Neuron (in vitro differentiated cells): ENCODE results near the gene CAPN10.

ENCODE experiments used
- H2AFZ ChIP-seq: one replicate; pipeline ENCODE4 v1.6.1; 2013; ENCODE audit warnings: low read depth, mild to moderate bottlenecking, inconsistent platforms, low read length, moderate library complexity
- H3K27me3 ChIP-seq: one replicate; pipeline ENCODE4 v1.6.1; 2013; ENCODE audit warnings: low read length; ENCODE audit not compliant: insufficient read depth
- H3K36me3 ChIP-seq: one replicate; pipeline ENCODE4 v1.6.1; 2013; ENCODE audit warnings: low read length; ENCODE audit not compliant: insufficient read depth
- H3K4me1 ChIP-seq: one replicate; pipeline ENCODE4 v1.6.1; 2013; ENCODE audit warnings: low read length; ENCODE audit not compliant: insufficient read depth
- H3K4me3 ChIP-seq: 2 replicates; pipeline ENCODE4 v1.5.1; 2013; ENCODE audit warnings: mild to moderate bottlenecking, low read length, moderate library complexity
- H3K9me3 ChIP-seq: one replicate; pipeline ENCODE4 v1.6.1; 2013; ENCODE audit warnings: low read length

Gene CAPN10

DNA sequence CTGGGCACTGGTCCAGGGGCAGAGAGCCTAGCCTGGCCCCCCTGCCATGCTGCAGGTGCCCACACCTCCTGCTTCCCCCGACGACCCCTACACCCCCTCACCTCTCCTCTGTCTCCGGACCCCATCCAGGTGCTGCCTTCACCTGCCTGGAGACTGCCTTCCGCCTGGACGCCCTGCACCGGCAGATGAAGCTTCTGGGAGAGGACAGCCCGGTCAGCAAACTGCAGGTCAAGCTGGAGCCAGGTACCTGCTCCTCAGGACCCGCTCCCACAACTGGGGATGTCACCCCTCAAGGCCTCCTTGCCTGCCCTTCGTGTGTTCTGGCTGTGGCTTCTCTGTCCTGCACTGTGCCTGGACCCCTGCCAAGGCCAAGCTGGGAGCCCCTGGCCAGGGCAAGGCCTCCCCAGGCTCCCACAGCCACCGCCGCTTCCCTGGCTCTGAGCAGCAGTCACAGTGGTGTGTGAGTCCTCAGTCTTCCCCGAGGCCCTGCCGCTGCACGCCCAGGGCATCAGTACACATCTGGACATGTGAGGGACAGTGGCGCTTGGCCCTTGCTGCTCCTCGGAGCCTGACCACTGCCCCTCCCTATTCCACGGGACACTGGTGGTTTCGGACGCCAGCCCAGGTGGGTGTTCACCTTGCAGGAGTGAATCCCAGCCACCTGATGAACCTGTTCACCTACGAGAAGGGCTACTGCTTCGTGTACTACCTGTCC is 12.0 kb upstream of the CAPN10 start:
- Histone ChIP-seq H2AFZ (no peak overlapping the region), H3K4me1 (peaks cover 2% of the 10 kb centered on the region), H3K9me3 (no peaks in the 10 kb centered on the region), H3K4me3 (no peak overlapping the region), H3K36me3 (peaks cover 28% of the 10 kb centered on the region), H3K27me3 (no peaks in the 10 kb centered on the region)

DNA sequence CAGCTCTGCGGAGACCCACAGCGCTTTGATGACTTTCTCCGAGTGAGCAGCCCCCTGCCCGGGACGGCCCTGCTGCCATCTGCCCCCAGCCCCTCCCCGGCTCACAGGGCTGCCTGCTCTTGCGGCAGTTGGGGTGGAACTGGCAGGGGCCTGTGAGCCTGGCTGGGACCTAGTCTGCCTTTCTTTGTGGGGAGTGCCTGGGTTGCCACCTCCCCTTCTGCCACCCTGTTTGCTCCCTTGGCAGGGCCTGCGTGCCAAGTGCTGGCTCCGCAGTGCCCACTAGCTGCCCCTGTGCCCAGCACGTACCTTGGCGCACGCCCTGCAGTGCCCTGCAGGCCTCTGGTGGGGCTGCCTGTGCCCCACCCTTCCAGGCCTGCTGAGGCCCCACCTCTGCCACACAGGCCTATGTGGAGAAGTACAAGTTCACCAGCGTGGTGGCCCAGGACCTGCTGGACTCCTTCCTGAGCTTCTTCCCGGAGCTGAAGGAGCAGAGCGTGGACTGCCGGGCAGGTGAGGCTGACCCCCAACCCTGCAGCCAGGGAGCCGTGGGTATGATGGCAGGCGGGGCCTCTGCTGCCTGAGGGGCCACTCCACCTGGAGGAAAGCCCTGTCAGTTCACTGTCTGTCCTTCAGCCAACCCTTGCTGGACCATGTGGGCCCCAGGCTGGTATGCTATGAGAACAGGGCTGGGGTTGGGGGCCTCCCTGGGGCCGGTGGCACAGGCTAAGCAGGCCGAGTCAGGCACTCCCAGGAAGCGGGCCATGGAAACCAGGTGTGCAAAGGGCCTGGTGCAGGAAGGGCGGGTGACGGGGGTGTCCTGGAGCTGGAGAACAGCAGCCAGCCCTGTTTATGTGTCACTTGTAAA is 11.2 kb upstream of the CAPN10 start:
- H2AFZ ChIP-seq: no peak overlapping the region
- H3K4me1 ChIP-seq: no peaks in the 10 kb centered on the region
- H3K4me3 ChIP-seq: no peak overlapping the region
- no peaks in the 10 kb centered on the region for H3K9me3 ChIP-seq
- peaks cover 28% of the 10 kb centered on the region for H3K36me3 ChIP-seq
- H3K27me3 ChIP-seq: no peaks in the 10 kb centered on the region

DNA sequence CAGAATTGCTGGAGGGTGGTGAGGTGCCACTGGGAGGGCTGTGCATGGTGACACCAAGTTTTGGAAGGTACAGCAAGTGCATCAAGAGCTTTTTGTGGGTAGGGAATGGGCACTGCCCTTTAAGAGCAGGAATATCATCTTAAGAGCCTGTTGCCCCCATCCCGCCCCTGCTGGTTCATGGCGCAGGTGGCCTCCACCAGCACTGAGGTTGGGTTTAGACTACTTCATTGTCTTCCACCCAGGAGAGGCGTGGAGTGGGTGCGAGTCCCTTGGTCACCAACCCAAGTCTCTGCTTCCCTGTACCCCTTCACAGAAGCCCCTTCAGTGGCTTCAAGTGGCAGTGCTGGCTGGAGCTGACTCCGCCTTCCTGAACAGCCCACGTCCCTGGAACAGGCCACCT is 10.5 kb upstream of the CAPN10 start:
- H2AFZ ChIP-seq: no peak overlapping the region
- no peaks in the 10 kb centered on the region for H3K4me1 ChIP-seq
- H3K36me3 ChIP-seq: peaks cover 28% of the 10 kb centered on the region
- no peaks in the 10 kb centered on the region for H3K9me3 ChIP-seq
- H3K4me3 ChIP-seq: no peak overlapping the region
- no peaks in the 10 kb centered on the region for H3K27me3 ChIP-seq

DNA sequence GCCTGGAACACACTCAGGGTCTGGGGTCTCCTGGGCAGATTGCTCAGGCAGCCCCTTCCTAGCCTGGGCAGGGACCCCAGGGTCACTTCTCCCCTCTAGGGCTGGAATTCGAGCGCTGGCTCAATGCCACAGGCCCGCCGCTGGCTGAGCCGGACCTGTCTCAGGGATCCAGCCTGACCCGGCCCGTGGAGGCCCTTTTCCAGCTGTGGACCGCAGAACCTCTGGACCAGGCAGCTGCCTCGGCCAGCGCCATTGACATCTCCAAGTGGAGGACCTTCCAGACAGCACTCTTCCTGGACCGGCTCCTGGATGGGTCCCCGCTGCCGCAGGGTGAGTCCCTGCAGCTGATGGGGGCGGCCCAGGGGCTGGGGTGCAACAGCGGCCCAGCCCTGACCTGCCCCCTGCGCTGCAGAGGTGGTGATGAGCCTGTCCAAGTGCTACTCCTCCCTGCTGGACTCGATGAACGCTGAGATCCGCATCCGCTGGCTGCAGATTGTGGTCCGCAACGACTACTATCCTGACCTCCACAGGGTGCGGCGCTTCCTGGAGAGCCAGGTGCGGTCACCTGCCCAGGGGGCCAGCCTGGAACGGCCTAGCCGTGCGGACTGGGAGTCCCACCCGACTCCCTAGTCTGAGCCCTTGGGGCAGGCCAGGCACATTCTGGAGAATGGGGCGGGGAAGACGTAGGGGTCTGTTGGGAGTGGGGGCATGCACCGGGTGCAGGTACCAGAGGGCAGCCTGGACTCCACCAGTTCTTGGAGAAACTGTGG is 9.9 kb upstream of the CAPN10 start:
- Histone ChIP-seq H2AFZ (no peak overlapping the region), H3K4me1 (no peaks in the 10 kb centered on the region), H3K9me3 (peaks cover 2% of the 10 kb centered on the region), H3K4me3 (no peak overlapping the region), H3K27me3 (no peaks in the 10 kb centered on the region), H3K36me3 (peaks cover 28% of the 10 kb centered on the region)

DNA sequence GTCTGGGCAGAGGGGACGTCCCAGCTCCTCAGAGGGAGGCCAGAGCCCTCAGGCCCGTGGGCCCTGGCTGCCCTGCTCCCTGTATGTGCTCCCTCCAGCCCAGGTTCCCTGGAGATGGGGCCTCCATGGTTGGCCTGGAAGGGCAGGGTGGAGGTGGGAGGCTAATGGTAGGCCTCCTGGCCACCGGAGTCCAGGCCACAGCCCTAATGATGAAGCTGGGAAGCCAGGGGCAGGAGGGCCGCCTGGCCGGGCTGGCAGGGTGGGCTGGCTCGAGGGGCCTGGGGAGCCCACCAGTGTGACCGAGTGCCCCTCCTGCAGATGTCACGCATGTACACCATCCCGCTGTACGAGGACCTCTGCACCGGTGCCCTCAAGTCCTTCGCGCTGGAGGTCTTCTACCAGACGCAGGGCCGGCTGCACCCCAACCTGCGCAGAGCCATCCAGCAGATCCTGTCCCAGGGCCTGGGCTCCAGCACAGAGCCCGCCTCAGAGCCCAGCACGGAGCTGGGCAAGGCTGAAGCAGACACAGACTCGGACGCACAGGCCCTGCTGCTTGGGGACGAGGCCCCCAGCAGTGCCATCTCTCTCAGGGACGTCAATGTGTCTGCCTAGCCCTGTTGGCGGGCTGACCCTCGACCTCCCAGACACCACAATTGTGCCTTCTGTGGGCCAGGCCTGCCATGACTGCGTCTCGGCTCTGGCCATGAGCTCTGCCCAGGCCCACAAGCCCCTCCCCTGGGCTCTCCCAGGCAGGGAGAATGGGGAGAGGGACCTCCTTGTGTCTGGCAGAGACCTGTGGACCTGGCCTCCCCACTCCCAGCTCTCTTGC is 9.0 kb upstream of the CAPN10 start:
- Histone ChIP-seq H3K36me3 (peaks cover 28% of the 10 kb centered on the region), H3K9me3 (peaks cover 4% of the 10 kb centered on the region), H3K4me1 (no peaks in the 10 kb centered on the region), H3K27me3 (no peaks in the 10 kb centered on the region), H3K4me3 (no peak overlapping the region), H2AFZ (no peak overlapping the region)

DNA sequence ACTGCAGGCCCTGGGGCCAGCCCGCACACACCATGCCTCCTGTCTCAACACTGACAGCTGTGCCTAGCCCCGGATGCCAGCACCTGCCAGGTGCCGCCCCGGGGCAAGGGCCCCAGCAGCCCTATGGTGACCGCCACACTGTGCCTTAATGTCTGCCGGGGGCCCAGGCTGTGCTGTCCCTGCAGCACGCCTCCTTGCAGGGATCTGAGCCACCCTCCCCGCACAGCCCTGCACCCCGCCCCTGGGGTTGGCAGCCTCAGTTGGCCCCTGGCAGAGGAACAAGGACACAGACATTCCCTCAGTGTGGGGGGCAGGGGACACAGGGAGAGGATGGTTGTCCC is 8.5 kb upstream of the CAPN10 start:
- Histone ChIP-seq H3K27me3 (no peaks in the 10 kb centered on the region), H3K4me1 (no peaks in the 10 kb centered on the region), H3K9me3 (peaks cover 4% of the 10 kb centered on the region), H2AFZ (no peak overlapping the region), H3K4me3 (no peak overlapping the region), H3K36me3 (peaks cover 28% of the 10 kb centered on the region)

DNA sequence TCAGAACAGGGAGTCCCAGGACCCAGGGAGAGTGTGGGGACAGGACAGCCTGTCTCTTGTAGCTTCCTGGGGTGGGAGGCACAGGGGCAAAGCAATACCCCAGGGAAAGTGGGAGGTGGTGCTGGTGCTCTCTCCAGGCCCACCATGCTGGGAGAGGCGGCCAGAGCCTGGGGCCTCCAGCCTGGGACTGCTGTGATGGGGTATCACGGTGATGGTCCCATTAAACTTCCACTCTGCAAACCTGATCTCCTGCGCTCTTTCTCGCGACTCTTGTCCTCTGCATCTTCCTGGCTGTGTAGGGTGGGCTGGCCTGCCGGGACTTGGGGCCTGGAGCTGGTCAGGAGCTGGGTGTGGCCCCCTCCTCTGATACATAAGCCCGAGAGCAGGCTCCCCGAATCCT is 8.0 kb upstream of the CAPN10 start:
- Histone ChIP-seq H3K36me3 (peaks cover 28% of the 10 kb centered on the region), H3K27me3 (no peaks in the 10 kb centered on the region), H3K4me3 (no peak overlapping the region), H3K9me3 (peaks cover 4% of the 10 kb centered on the region), H3K4me1 (no peaks in the 10 kb centered on the region), H2AFZ (no peak overlapping the region)

DNA sequence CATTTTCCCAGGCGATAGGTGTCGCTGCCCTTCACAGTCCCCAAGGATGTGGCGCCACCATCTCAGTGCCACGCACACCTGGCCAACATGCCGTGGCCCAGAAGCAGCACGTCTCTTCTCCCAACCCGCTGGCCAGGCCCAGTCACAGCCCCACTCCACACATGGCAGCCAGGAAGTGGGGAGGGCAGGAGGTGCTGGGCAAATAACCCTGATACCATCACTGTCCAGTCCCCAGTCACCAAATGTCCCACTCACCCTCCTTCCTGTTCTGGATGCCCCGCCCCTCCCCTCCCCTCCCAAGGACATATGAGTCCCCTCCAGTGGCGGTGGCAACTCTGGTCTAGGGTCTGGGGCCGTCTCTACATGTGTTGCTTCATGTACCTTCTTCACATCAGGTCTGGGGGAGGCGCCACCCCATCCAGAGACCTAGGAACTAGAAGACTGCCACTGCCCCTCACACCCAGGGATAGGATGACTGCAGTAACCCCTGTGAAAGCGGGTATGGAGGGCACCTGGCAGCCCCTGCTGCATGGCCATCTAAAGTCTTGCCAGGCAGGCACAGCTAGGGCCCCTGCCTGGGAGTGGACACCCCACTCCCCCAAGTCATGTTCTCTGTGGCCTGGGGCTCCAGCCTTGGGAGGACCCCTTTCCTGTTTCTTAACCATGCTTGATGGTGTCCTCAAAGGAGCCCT is 7.3 kb upstream of the CAPN10 start:
- Histone ChIP-seq H2AFZ (no peak overlapping the region), H3K9me3 (peaks cover 4% of the 10 kb centered on the region), H3K4me1 (no peaks in the 10 kb centered on the region), H3K27me3 (no peaks in the 10 kb centered on the region), H3K4me3 (no peak overlapping the region), H3K36me3 (peaks cover 24% of the 10 kb centered on the region)

DNA sequence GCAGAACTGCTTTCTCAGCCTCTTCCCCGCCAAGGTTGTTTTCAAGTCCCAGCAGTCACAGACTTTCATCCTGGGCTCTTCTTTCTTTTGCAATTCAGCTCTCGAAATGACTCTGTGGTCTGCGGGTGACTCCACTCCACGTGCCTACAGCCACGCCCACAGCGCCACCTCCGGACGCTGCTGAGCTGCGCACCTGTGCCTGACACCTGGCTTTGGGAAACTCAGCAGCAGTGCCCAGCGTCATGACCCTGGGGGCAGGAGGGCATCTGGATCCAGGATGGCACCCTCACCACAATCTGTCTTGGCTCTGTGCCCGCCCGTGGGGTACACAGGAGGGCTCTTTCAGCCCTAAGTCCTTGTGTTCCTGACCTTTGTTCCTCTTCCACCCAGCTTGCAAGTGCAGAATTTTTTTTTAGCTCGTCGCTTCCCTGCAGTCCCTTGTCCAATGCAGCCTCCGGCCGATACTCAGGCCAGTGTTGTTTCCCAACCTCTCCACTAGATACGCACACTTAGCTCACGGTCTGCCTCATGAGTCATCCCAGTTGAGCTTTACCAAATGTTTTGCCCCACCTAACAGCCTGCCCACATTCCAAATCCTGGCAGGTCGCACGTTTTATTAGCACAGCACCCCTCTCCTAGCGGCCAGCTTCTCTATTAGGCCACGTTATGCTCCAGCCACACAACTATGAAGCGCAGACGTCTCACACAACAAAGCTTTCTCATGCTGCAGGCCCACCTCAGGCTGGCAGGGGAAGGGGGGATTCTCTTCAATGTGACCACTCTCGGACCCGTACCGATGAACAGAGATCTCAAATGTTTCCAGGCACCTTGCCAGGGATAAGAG is 6.5 kb upstream of the CAPN10 start:
- H3K4me1 ChIP-seq: peaks cover 4% of the 10 kb centered on the region
- no peaks in the 10 kb centered on the region for H3K27me3 ChIP-seq
- H2AFZ ChIP-seq: no peak overlapping the region
- no peak overlapping the region for H3K4me3 ChIP-seq
- H3K9me3 ChIP-seq: peaks cover 4% of the 10 kb centered on the region
- H3K36me3 ChIP-seq: peaks cover 17% of the 10 kb centered on the region

DNA sequence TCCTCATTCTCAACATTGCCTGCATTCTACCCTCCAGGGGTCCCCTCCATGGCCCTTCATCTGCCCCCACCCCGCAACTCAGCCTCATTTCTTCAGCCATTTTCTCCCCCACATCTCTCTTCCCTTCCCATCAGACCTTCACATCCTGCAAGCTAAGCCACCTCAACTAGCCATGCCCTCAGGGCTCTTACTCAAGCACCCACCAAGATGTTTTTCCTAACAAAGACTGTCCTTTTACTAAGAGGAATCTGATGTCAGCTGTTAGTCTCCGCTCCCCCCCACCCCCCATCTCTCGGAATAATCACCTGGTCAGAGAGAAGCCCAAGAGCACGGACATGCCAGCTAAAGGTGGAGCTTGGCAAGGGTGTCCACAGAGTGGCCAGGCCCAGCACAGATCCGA is 4.7 kb upstream of the CAPN10 start:
- no peak overlapping the region for H3K4me3 ChIP-seq
- H2AFZ ChIP-seq: no peak overlapping the region
- no peaks in the 10 kb centered on the region for H3K27me3 ChIP-seq
- peaks cover 12% of the 10 kb centered on the region for H3K4me1 ChIP-seq
- peaks cover 4% of the 10 kb centered on the region for H3K9me3 ChIP-seq
- H3K36me3 ChIP-seq: peaks cover 9% of the 10 kb centered on the region

DNA sequence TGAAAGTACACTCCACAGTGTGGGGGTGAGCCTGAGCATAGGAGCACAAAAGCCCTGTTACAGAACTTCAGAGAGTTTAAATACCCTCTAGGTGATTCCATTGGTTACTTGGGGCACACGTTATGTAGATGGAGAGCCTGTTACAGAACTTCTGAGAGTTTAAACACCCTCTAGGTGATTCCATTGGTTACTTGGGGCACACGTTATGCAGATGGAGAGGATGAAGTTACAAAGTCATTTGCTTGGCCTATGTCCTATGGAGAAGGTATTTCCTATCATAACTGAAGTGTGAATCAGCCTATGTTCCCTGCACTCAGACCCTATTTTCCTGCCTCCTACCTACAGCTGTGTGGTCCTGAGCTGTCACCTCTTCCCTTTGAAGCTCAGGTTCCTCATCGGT is 3.8 kb upstream of the CAPN10 start:
- Histone ChIP-seq H2AFZ (no peak overlapping the region), H3K9me3 (peaks cover 4% of the 10 kb centered on the region), H3K36me3 (peaks cover 5% of the 10 kb centered on the region), H3K4me3 (no peak overlapping the region), H3K4me1 (peaks cover 19% of the 10 kb centered on the region), H3K27me3 (no peaks in the 10 kb centered on the region)
